ENCODE data around the gene TTLL4. TPM values are rescaled to one million over a fixed set of nuclear protein-coding genes. Genes with fewer than 3 reads are reported as not detected.

Gene TTLL4
- total RNA-seq, 2 donors from 2014 or later, result 9.1 to 31.3 TPM

GRCh38 chr2:218664653-218665052 is 46.0 kb upstream of the TTLL4 start:
- H3K9me3 ChIP-seq, result no peaks in the 10 kb centered on the region
- H3K27ac ChIP-seq, result no peak overlapping the region
- 87 to 94% methylated on average over 3 to 7 of the region's 7 CpGs for WGBS, 2 donors
- peaks cover 10% of the 10 kb centered on the region for H3K4me1 ChIP-seq
- intact Hi-C loops (cut with DNase I), result no loop called here
- TF ChIP-seq CTCF (IDR thresholded peaks at IDR 0.05) (no peak), POLR2A (IDR thresholded peaks at IDR 0.05) (no peak)
- H3K27me3 ChIP-seq, result no peaks in the 10 kb centered on the region
- peaks cover 0 to 35% of the 10 kb centered on the region in 2 donors for H3K36me3 ChIP-seq (replicated peaks in 1 of 2; ENCODE audit: insufficient read depth in 1 of 2, low read depth in 2 of 2)
- no peak for DNase-seq
- no peak for ATAC-seq
- no peak overlapping the region for H3K4me3 ChIP-seq

GRCh38 chr2:218671097-218671653 is 39.5 kb upstream of the TTLL4 start:
- Histone ChIP-seq H3K36me3 (replicated peaks in 1 of 2; ENCODE audit: insufficient read depth in 1 of 2, low read depth in 2 of 2) (peaks cover 0 to 2% of the 10 kb centered on the region in 2 donors), H3K4me3 (peak overlapping the region; percentile 52 to 91), H3K27ac (peak overlapping the region in 3 of 4 donors; percentile 37 to 79 (median 77)), H3K27me3 (no peaks in the 10 kb centered on the region), H3K9me3 (no peaks in the 10 kb centered on the region), H3K4me1 (peaks cover 18% of the 10 kb centered on the region)
- TF ChIP-seq CTCF (IDR thresholded peaks at IDR 0.05), result no peak
- no peak for TF ChIP-seq POLR2A (IDR thresholded peaks at IDR 0.05)
- no peak for DNase-seq
- intact Hi-C loops (cut with DNase I), result no loop called here
- no peak for ATAC-seq
- WGBS, 2 donors, result 38 to 48% methylated on average over 12 of the region's 12 CpGs

- H3K27ac ChIP-seq, result peak within 1 kb of the TSS in 3 of 4 donors; percentile 37 to 79 (median 77)
- WGBS, 2 donors, result 0 to 1% methylated on average over 27 to 49 of the region's 49 CpGs
- ATAC-seq, result peak; percentile 99
Observed at GRCh38 chr2:218671654-218672566, 38.7 kb upstream of the TTLL4 start, which contains the start of the genes RNF25 and STK36. TSS of gene RNF25 (minus strand) at chr2:218672002. CDS start at chr2:218671970, 32 bp downstream. TSS of gene STK36 (plus strand) at chr2:218672086. CDS start at chr2:218672830, 744 bp downstream.

GRCh38 chr2:218679119-218679518 is 31.5 kb upstream of the TTLL4 start:
- no peak for ATAC-seq
- H3K27me3 ChIP-seq, result no peaks in the 10 kb centered on the region
- no peaks in the 10 kb centered on the region for H3K9me3 ChIP-seq
- WGBS, 2 donors, result 50 to 65% methylated on average over 4 of the region's 4 CpGs
- TF ChIP-seq CTCF (IDR thresholded peaks at IDR 0.05), result no peak
- no peak for TF ChIP-seq POLR2A (IDR thresholded peaks at IDR 0.05)
- H3K4me1 ChIP-seq, result no peaks in the 10 kb centered on the region
- H3K4me3 ChIP-seq, result no peak overlapping the region
- no peak overlapping the region for H3K27ac ChIP-seq
- DNase-seq, result peak in 1 of 4 donors; percentile 39
- intact Hi-C loops (cut with DNase I), result no loop called here
- H3K36me3 ChIP-seq (replicated peaks in 1 of 2; ENCODE audit: insufficient read depth in 1 of 2, low read depth in 2 of 2), result peaks cover 0 to 9% of the 10 kb centered on the region in 2 donors

More at GRCh38 chr2:218671654-218672566, 38.7 kb upstream of the TTLL4 start, which contains the start of the genes RNF25 and STK36:
- no peaks in the 10 kb centered on the region for H3K9me3 ChIP-seq
- peaks cover 18% of the 10 kb centered on the region for H3K4me1 ChIP-seq
- peak; percentile 81 to 86 (median 86) for DNase-seq
- TF ChIP-seq POLR2A (IDR thresholded peaks at IDR 0.05) (peak in 2 of 3 donors; percentile 86 to 89), CTCF (IDR thresholded peaks at IDR 0.05) (no peak)
- H3K4me3 ChIP-seq, result peak within 1 kb of the TSS; percentile 52 to 91
- H3K36me3 ChIP-seq (replicated peaks in 1 of 2; ENCODE audit: insufficient read depth in 1 of 2, low read depth in 2 of 2), result peaks cover 0 to 2% of the 10 kb centered on the region in 2 donors
- intact Hi-C loops (cut with DNase I), result no loop called here
- H3K27me3 ChIP-seq, result no peaks in the 10 kb centered on the region

Measured in body of pancreas (tissue), 4 donors.